Smooth muscle cell (in vitro differentiated cells): ENCODE data around the gene CENPP. TPM values are rescaled to one million over a fixed set of nuclear protein-coding genes. Genes with fewer than 3 reads are reported as not detected.
A peak's percentile ranks its signal among the peaks of the same experiment; 100 is the strongest.

Experiments used
- DNase-seq: peaks from one replicate; lab custom pipeline; 2025; ENCODE audit not compliant: unreplicated experiment; lab: John Stamatoyannopoulos, UW
- H2AFZ ChIP-seq: fragments of 200-600 bp; sonication (generic); 2 replicates; pipeline ENCODE4 v1.6.0; 2016; ENCODE audit warnings: antibody characterized with exemption, low read depth, mild to moderate bottlenecking
- H3F3A ChIP-seq: fragments of 200-600 bp; sonication (generic); 2 replicates; pipeline ENCODE4 v1.6.0; 2017; ENCODE audit warnings: antibody characterized with exemption, low read depth
- H3K27ac ChIP-seq: fragments of 200-600 bp; sonication (generic); 2 replicates; pipeline ENCODE4 v1.5.1; 2016; ENCODE audit warnings: low read depth, mild to moderate bottlenecking
- H3K27me3 ChIP-seq: fragments of 200-600 bp; sonication (generic); 2 replicates; pipeline ENCODE4 v1.6.1; 2016; ENCODE audit warnings: low read depth, mild to moderate bottlenecking
- H3K36me3 ChIP-seq: fragments of 200-600 bp; sonication (generic); 2 replicates; pipeline ENCODE4 v1.5.1; 2016; ENCODE audit warnings: low read depth
- H3K4me1 ChIP-seq: fragments of 200-600 bp; sonication (generic); 2 replicates; pipeline ENCODE4 v1.5.1; 2016; ENCODE audit warnings: low read depth
- H3K4me2 ChIP-seq: fragments of 200-600 bp; sonication (generic); 2 replicates; pipeline ENCODE4 v1.6.0; 2016; ENCODE audit warnings: mild to moderate bottlenecking
- H3K4me3 ChIP-seq: fragments of 200-600 bp; sonication (generic); 2 replicates; pipeline ENCODE4 v1.5.1; 2016; ENCODE audit warnings: mild to moderate bottlenecking
- H3K79me2 ChIP-seq: fragments of 200-600 bp; sonication (generic); 2 replicates; pipeline ENCODE4 v1.6.0; 2016; ENCODE audit warnings: low read depth, mild to moderate bottlenecking
- H3K9ac ChIP-seq: fragments of 200-600 bp; sonication (generic); 2 replicates; pipeline ENCODE4 v1.6.0; 2016; ENCODE audit warnings: low read depth
- H3K9me3 ChIP-seq: fragments of 200-600 bp; sonication (generic); replicated peaks from 2 replicates; pipeline ENCODE4 v1.5.1; 2016; ENCODE audit warnings: low read depth
- H4K20me1 ChIP-seq: fragments of 200-600 bp; sonication (generic); 2 replicates; pipeline ENCODE4 v1.6.0; 2016; ENCODE audit warnings: low read depth
- WGBS: methylation state at CpG from one replicate; pipeline ENCODE4 v1.1.7; 2016; ENCODE audit warnings: low lambda C conversion rate; 5-methylcytosine and 5-hydroxymethylcytosine counted together
- polyA plus RNA-seq: library from polyadenylated mRNA; unstranded; fragments of >200 nt; fragmentation: Nextera tagmentation; extraction: Ambion mirVana; gene quantifications from 2 replicates; pipeline ENCODE4 v1.2.1, GENCODE V29; 2016
- total RNA-seq: library from RNA; depleted of rRNA; stranded (reverse); fragments of >200 nt; gene quantifications from 2 replicates; pipeline ENCODE4 v1.2.3, GENCODE V29; 2014
- TF ChIP-seq, protein P1 (sequence below): fragments of 200-600 bp; sonication (generic); IDR thresholded peaks from 2 replicates; pipeline ENCODE4 v1.5.1; 2017; ENCODE audit warnings: borderline replicate concordance, mild to moderate bottlenecking, antibody characterized with exemption; ENCODE audit not compliant: insufficient read depth, poor library complexity, severe bottlenecking

CENPP gene
- total and polyA plus RNA-seq, 2 experiments from 2014 or later = 4.2 to 17.5 TPM

DNA sequence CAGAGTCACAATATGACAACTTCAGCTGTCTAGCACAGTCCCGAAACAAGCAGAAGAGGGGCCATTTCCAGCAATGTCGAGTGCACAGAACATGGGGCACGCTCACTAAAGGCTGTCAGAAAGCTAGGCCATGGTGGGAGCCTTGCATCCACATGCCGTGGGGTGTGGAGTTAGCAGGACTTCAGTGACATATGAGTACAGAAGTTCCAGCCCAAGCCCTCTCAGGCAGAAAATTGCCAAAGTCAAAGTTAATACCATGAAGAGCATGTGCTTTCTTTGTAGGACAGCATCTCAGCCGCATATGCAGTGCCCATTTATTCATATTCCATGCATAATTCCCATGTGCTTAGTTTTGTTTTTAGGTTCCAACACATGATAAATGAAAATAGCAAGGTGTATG lies 183.3 kb downstream of the CENPP start:
- H3K27ac ChIP-seq = no peak overlapping the region
- no peaks in the 10 kb centered on the region for H3K79me2 ChIP-seq
- DNase-seq = no peak
- no peak overlapping the region for H3K4me3 ChIP-seq
- no peaks in the 10 kb centered on the region for H3K9me3 ChIP-seq
- H4K20me1 ChIP-seq = no peaks in the 10 kb centered on the region
- no peaks in the 10 kb centered on the region for H3K27me3 ChIP-seq
- no peak overlapping the region for H3K9ac ChIP-seq
- 97% methylated on average over 5 of the region's 5 CpGs for WGBS
- peaks cover 7% of the 10 kb centered on the region for H3F3A ChIP-seq
- no peaks in the 10 kb centered on the region for H3K4me1 ChIP-seq
- H3K4me2 ChIP-seq = no peak overlapping the region
- no peak overlapping the region for H2AFZ ChIP-seq
- TF ChIP-seq, protein P1, sequence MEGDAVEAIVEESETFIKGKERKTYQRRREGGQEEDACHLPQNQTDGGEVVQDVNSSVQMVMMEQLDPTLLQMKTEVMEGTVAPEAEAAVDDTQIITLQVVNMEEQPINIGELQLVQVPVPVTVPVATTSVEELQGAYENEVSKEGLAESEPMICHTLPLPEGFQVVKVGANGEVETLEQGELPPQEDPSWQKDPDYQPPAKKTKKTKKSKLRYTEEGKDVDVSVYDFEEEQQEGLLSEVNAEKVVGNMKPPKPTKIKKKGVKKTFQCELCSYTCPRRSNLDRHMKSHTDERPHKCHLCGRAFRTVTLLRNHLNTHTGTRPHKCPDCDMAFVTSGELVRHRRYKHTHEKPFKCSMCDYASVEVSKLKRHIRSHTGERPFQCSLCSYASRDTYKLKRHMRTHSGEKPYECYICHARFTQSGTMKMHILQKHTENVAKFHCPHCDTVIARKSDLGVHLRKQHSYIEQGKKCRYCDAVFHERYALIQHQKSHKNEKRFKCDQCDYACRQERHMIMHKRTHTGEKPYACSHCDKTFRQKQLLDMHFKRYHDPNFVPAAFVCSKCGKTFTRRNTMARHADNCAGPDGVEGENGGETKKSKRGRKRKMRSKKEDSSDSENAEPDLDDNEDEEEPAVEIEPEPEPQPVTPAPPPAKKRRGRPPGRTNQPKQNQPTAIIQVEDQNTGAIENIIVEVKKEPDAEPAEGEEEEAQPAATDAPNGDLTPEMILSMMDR = no peak
- no peaks in the 10 kb centered on the region for H3K36me3 ChIP-seq

DNA sequence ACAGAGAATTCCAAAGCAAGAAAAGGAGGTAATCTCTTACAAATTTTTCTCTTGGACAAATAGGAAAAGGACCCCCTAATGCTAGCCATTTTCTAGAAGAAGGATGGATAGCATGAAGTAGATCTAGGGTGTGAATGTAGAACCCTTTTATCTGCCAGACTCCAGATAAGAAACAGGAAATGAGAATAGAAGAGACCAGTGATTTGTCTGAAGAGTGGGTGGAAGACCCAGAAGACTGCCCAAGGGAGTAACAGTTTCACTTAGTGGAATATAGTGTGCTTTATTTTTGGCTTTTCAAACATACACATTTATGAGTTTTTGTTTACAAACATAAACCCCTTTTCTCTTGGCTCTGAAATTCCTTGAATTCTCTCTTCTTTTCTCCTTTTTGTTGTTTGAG lies 185.0 kb downstream of the CENPP start:
- no peaks in the 10 kb centered on the region for H3K9me3 ChIP-seq
- no peaks in the 10 kb centered on the region for H4K20me1 ChIP-seq
- H3K79me2 ChIP-seq = no peaks in the 10 kb centered on the region
- H3K9ac ChIP-seq = no peak overlapping the region
- H3K36me3 ChIP-seq = no peaks in the 10 kb centered on the region
- peaks cover 6% of the 10 kb centered on the region for H3F3A ChIP-seq
- TF ChIP-seq, protein P1 = no peak
- no peaks in the 10 kb centered on the region for H3K27me3 ChIP-seq
- H3K4me1 ChIP-seq = no peaks in the 10 kb centered on the region
- H3K4me2 ChIP-seq = peak overlapping the region; percentile 14
- no peak overlapping the region for H3K27ac ChIP-seq
- H2AFZ ChIP-seq = no peak overlapping the region
- no peak for DNase-seq
- H3K4me3 ChIP-seq = no peak overlapping the region

DNA sequence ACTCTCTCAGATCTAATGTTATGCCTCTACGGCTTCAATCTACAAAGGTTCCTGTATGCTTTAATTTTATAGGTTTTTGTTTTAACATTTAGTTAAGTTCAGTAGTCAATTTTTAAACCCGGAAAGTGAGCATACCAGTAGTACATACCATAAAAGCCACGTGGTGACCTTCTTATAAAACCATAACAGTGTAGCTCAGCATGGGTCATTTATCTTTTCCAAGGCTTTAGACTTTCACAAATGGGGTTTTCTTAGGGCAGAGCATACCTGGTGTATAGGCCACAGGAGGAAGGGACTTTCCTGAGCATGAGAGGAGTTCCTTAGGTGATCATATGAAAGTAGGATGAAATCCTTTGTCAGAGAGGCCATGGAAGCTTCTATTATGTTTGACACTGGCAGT lies 186.9 kb downstream of the CENPP start:
- WGBS = 53% methylated on average over 3 of the region's 3 CpGs
- H3K4me2 ChIP-seq = peak overlapping the region; percentile 45
- no peaks in the 10 kb centered on the region for H3K9me3 ChIP-seq

DNA sequence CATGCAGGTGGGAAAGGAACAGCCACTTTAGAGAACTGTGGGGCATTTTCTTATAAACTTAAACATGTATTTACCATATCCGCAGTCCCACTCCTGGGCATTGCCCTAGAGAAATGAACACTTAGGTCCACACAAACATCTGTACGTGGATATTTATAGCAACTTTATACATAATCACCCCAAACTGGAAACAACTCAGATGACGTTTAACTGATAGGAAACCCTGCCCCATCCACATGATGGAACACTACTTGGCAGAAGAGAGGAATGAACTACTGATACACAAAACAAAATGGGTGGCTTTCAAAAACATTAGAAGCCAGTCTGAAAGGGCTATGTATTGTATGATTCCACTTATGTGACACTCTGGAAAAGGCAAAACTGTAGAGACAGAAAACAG lies 187.6 kb downstream of the CENPP start:
- 73% methylated on average over 3 of the region's 3 CpGs for WGBS
- H3K27me3 ChIP-seq = no peaks in the 10 kb centered on the region
- TF ChIP-seq, protein P1 = no peak

More for the DNA sequence above, 186.9 kb downstream of the CENPP start:
- Histone ChIP-seq H3K36me3 (no peaks in the 10 kb centered on the region), H2AFZ (no peak overlapping the region), H3K9ac (no peak overlapping the region), H3K4me3 (no peak overlapping the region), H3F3A (no peaks in the 10 kb centered on the region), H4K20me1 (no peaks in the 10 kb centered on the region), H3K27me3 (no peaks in the 10 kb centered on the region), H3K79me2 (no peaks in the 10 kb centered on the region), H3K4me1 (peaks cover 8% of the 10 kb centered on the region), H3K27ac (no peak overlapping the region)
- no peak for DNase-seq
- TF ChIP-seq, protein P1 = no peak

More for the DNA sequence above, 187.6 kb downstream of the CENPP start:
- peaks cover 8% of the 10 kb centered on the region for H3K4me1 ChIP-seq
- no peak overlapping the region for H3K4me2 ChIP-seq
- H3K36me3 ChIP-seq = no peaks in the 10 kb centered on the region
- no peak overlapping the region for H3K27ac ChIP-seq
- no peaks in the 10 kb centered on the region for H3K79me2 ChIP-seq
- H2AFZ ChIP-seq = no peak overlapping the region
- no peak overlapping the region for H3K4me3 ChIP-seq
- no peak overlapping the region for H3K9ac ChIP-seq
- H3F3A ChIP-seq = no peaks in the 10 kb centered on the region
- H4K20me1 ChIP-seq = no peaks in the 10 kb centered on the region
- no peaks in the 10 kb centered on the region for H3K9me3 ChIP-seq
- no peak for DNase-seq
